ENCODE measurements around the gene CTR9.
A peak's percentile ranks its signal among the peaks of the same experiment; 100 is the strongest.

Gene CTR9

GRCh38 chr11:10778217-10778970, 27.3 kb downstream of the CTR9 start:
- H4K20me1 ChIP-seq = no peaks in the 10 kb centered on the region
- no peak overlapping the region for H3K4me3 ChIP-seq
- no peaks in the 10 kb centered on the region for H3K27me3 ChIP-seq
- TF ChIP-seq Cebpa-rat (IDR thresholded peaks at IDR 0.05) = no peak
- H3K4me1 ChIP-seq = no peaks in the 10 kb centered on the region
- H3K36me3 ChIP-seq = peaks cover 6% of the 10 kb centered on the region
- no peaks in the 10 kb centered on the region for H3K9me3 ChIP-seq
- H3K4me2 ChIP-seq = no peak overlapping the region
- H3K27ac ChIP-seq = no peak overlapping the region
- H3K9ac ChIP-seq = no peak overlapping the region

- no peaks in the 10 kb centered on the region for H3K9me3 ChIP-seq
- peaks cover under 1% of the 10 kb centered on the region; the same call in 1 of the 2 replicates for H3K4me1 ChIP-seq
- H3K4me3 ChIP-seq = no peak overlapping the region
- peaks cover 6% of the 10 kb centered on the region for H3K36me3 ChIP-seq
- H4K20me1 ChIP-seq = no peaks in the 10 kb centered on the region
- no peak for TF ChIP-seq Cebpa-rat (IDR thresholded peaks at IDR 0.05)
- no peak overlapping the region for H3K27ac ChIP-seq
- no peak overlapping the region for H3K9ac ChIP-seq
- H3K4me2 ChIP-seq = no peak overlapping the region
- no peaks in the 10 kb centered on the region for H3K27me3 ChIP-seq
These were observed 28.0 kb downstream of the CTR9 start for GRCh38 chr11:10779086-10779485.

- Histone ChIP-seq H3K36me3 (peaks cover 6% of the 10 kb centered on the region), H3K4me1 (peaks cover 10% of the 10 kb centered on the region), H3K9me3 (no peaks in the 10 kb centered on the region), H3K4me2 (no peak overlapping the region), H3K27ac (no peak overlapping the region), H3K9ac (no peak overlapping the region), H3K27me3 (no peaks in the 10 kb centered on the region), H4K20me1 (no peaks in the 10 kb centered on the region), H3K4me3 (no peak overlapping the region)
- TF ChIP-seq Cebpa-rat (IDR thresholded peaks at IDR 0.05) = no peak
These were observed 29.0 kb downstream of the CTR9 start for GRCh38 chr11:10780040-10780439.

- Histone ChIP-seq H4K20me1 (no peaks in the 10 kb centered on the region), H3K9me3 (no peaks in the 10 kb centered on the region), H3K4me3 (no peak overlapping the region), H3K4me2 (peak overlapping the region; percentile 57), H3K27ac (no peak overlapping the region), H3K36me3 (peaks cover 6% of the 10 kb centered on the region), H3K9ac (no peak overlapping the region), H3K4me1 (peaks cover 17% of the 10 kb centered on the region), H3K27me3 (no peaks in the 10 kb centered on the region)
- TF ChIP-seq Cebpa-rat (IDR thresholded peaks at IDR 0.05) = no peak
These were observed 33.4 kb downstream of the CTR9 start for GRCh38 chr11:10784232-10785145.

- Histone ChIP-seq H3K36me3 (peaks cover 4% of the 10 kb centered on the region), H3K4me1 (peaks cover 17% of the 10 kb centered on the region), H3K27me3 (no peaks in the 10 kb centered on the region), H3K9ac (no peak overlapping the region), H3K9me3 (no peaks in the 10 kb centered on the region), H3K4me2 (peak overlapping the region; percentile 57; the same call in 1 of the 2 replicates), H3K4me3 (no peak overlapping the region), H4K20me1 (no peaks in the 10 kb centered on the region), H3K27ac (no peak overlapping the region)
- no peak for TF ChIP-seq Cebpa-rat (IDR thresholded peaks at IDR 0.05)
These were observed 34.1 kb downstream of the CTR9 start for GRCh38 chr11:10785146-10785474.

- H3K4me2 ChIP-seq = peak overlapping the region; percentile 48; the same call in 1 of the 2 replicates
- no peaks in the 10 kb centered on the region for H3K9me3 ChIP-seq
- H4K20me1 ChIP-seq = no peaks in the 10 kb centered on the region
- no peak for TF ChIP-seq Cebpa-rat (IDR thresholded peaks at IDR 0.05)
- no peak overlapping the region for H3K9ac ChIP-seq
- H3K27ac ChIP-seq = no peak overlapping the region
- H3K27me3 ChIP-seq = no peaks in the 10 kb centered on the region
- no peak overlapping the region for H3K4me3 ChIP-seq
- peaks cover 17% of the 10 kb centered on the region for H3K4me1 ChIP-seq
- H3K36me3 ChIP-seq = no peaks in the 10 kb centered on the region
These were observed 35.4 kb downstream of the CTR9 start for GRCh38 chr11:10786451-10786850.

GRCh38 chr11:10792385-10793068, 41.5 kb downstream of the CTR9 start:
- no peak overlapping the region for H3K9ac ChIP-seq
- H3K4me2 ChIP-seq = peak overlapping the region; percentile 33
- no peaks in the 10 kb centered on the region for H3K9me3 ChIP-seq
- no peak overlapping the region for H3K4me3 ChIP-seq
- H3K27ac ChIP-seq = no peak overlapping the region
- no peaks in the 10 kb centered on the region for H3K27me3 ChIP-seq
- peaks cover 18% of the 10 kb centered on the region for H3K36me3 ChIP-seq
- peaks cover 14% of the 10 kb centered on the region for H3K4me1 ChIP-seq
- no peak for TF ChIP-seq Cebpa-rat (IDR thresholded peaks at IDR 0.05)
- H4K20me1 ChIP-seq = peaks cover 25% of the 10 kb centered on the region

GRCh38 chr11:10793470-10794255, 42.6 kb downstream of the CTR9 start:
- H3K4me3 ChIP-seq = no peak overlapping the region
- H3K4me2 ChIP-seq = peak overlapping the region; percentile 47
- peaks cover 14% of the 10 kb centered on the region for H3K4me1 ChIP-seq
- peaks cover 37% of the 10 kb centered on the region for H4K20me1 ChIP-seq
- no peak overlapping the region for H3K9ac ChIP-seq
- no peak for TF ChIP-seq Cebpa-rat (IDR thresholded peaks at IDR 0.05)
- no peak overlapping the region for H3K27ac ChIP-seq
- H3K27me3 ChIP-seq = no peaks in the 10 kb centered on the region
- peaks cover 30% of the 10 kb centered on the region for H3K36me3 ChIP-seq
- no peaks in the 10 kb centered on the region for H3K9me3 ChIP-seq

GRCh38 chr11:10796191-10796590, 45.1 kb downstream of the CTR9 start:
- no peaks in the 10 kb centered on the region for H3K27me3 ChIP-seq
- H3K4me3 ChIP-seq = no peak overlapping the region
- H3K4me1 ChIP-seq = peaks cover 14% of the 10 kb centered on the region
- no peak for TF ChIP-seq Cebpa-rat (IDR thresholded peaks at IDR 0.05)
- H3K4me2 ChIP-seq = no peak overlapping the region
- no peaks in the 10 kb centered on the region for H3K9me3 ChIP-seq
- H3K27ac ChIP-seq = no peak overlapping the region
- peaks cover 55% of the 10 kb centered on the region for H3K36me3 ChIP-seq
- no peak overlapping the region for H3K9ac ChIP-seq
- H4K20me1 ChIP-seq = peaks cover 62% of the 10 kb centered on the region

All from BLaER1 (cell line).